A549 treated with ZK216348 at 1 μM for 4 hours (cell line): ENCODE data around the gene DBI. TPM values are rescaled to one million over a fixed set of nuclear protein-coding genes. Genes with fewer than 3 reads are reported as not detected.

Experiments used
- total RNA-seq: library from RNA; stranded (reverse); fragments of 200-300 nt; extraction: Qiagen RNA extraction; gene quantifications from 5 replicates; pipeline ENCODE4 v1.2.3, GENCODE V29; 2022; ENCODE audit warnings: low read depth

DBI gene
- total RNA-seq, result 375 to 570 TPM (median 386 TPM) in 5 replicates

GRCh38 chr2:119366649-119367471, at the start of gene DBI, which contains the start of gene C2orf76:
Gene DBI, plus strand, starts transcription at chr2:119366977. Its CDS starts 75 bp downstream, at chr2:119367052.
Gene C2orf76, minus strand, starts transcription at chr2:119366834. Its CDS starts 26,875 bp downstream, at chr2:119339959.

Other genes with a start within 250 kb of the DBI start
- 0.15 to 0.28 TPM (median 0.20 TPM) in 4 of 5 replicates, not detected in the other for gene C1QL2, start 208.2 kb upstream of the DBI start, total RNA-seq
- 32.7 to 55.4 TPM (median 48.8 TPM) in 5 replicates for gene STEAP3, start 143.1 kb upstream of the DBI start, total RNA-seq
- 10.8 to 19.8 TPM (median 11.9 TPM) in 5 replicates for gene C2orf76, start 143 bp upstream of the DBI start, total RNA-seq
- 1.5 to 2.1 TPM (median 1.6 TPM) in 5 replicates for gene TMEM37, start 64.9 kb downstream of the DBI start, total RNA-seq
- not detected in 5 replicates for gene SCTR, start 157.5 kb downstream of the DBI start, total RNA-seq
- 0.20 to 0.64 TPM (median 0.35 TPM) in 5 replicates for gene CFAP221, start 177.5 kb downstream of the DBI start, total RNA-seq